Fibroblast of the aortic adventitia (primary cell): Measurements from ENCODE around the gene NEIL1. TPM values are rescaled to one million over a fixed set of nuclear protein-coding genes. Genes with fewer than 3 reads are reported as not detected.

ENCODE experiments used
- DNase-seq: peaks from one replicate; pipeline ENCODE4 v3.0.0-alpha.2; 2010; ENCODE audit warnings: low read depth
- H3K4me3 ChIP-seq: 2 replicates; pipeline ENCODE4 v1.5.1; 2011; ENCODE audit warnings: low read depth, mild to moderate bottlenecking, control low read depth, low read length, moderate library complexity
- CTCF ChIP-seq: IDR thresholded peaks from 2 replicates; pipeline ENCODE4 v1.5.1; 2011; ENCODE audit warnings: mild to moderate bottlenecking, low read length, control low read depth, inconsistent platforms; ENCODE audit not compliant: insufficient read depth
- total RNA-seq: library from RNA; depleted of rRNA; stranded (reverse); fragments of >200 nt; gene quantifications from 2 replicates; pipeline ENCODE4 v1.2.3, GENCODE V29; 2012; ENCODE audit warnings: low replicate concordance

The NEIL1 gene
- total RNA-seq, 1 donor: 3.5 TPM

- TF ChIP-seq CTCF: no peak
- H3K4me3 ChIP-seq: no peak overlapping the region
- DNase-seq: no peak
Measured at GRCh38 chr15:75389791-75390382, 43.0 kb downstream of the NEIL1 start.

- no peak for DNase-seq
- H3K4me3 ChIP-seq: no peak overlapping the region
- TF ChIP-seq CTCF: no peak
Measured at GRCh38 chr15:75397494-75397893, 50.7 kb downstream of the NEIL1 start.

GRCh38 chr15:75403892-75404291, 57.1 kb downstream of the NEIL1 start:
- no peak for DNase-seq
- no peak for TF ChIP-seq CTCF
- H3K4me3 ChIP-seq: no peak overlapping the region

Other genes with a start within 250 kb of the NEIL1 start
- gene C15orf39, start 145.2 kb upstream of the NEIL1 start, total RNA-seq: 3.1 and 8.1 TPM in 2 replicates
- gene GOLGA6C, start 88.7 kb upstream of the NEIL1 start, total RNA-seq: not detected in 2 replicates
- not detected in 2 replicates for gene GOLGA6D, start 64.2 kb upstream of the NEIL1 start, total RNA-seq
- gene COMMD4, start 11.0 kb upstream of the NEIL1 start, total RNA-seq: 54.1 and 66.8 TPM in 2 replicates
- 92.6 and 113 TPM in 2 replicates for gene MAN2C1, start 21.6 kb downstream of the NEIL1 start, total RNA-seq
- gene SIN3A, start 104.7 kb downstream of the NEIL1 start, total RNA-seq: 37.3 and 52.9 TPM in 2 replicates
- gene PTPN9, start 232.3 kb downstream of the NEIL1 start, total RNA-seq: 14.4 and 24.0 TPM in 2 replicates